AG04450 (cell line): Measurements from ENCODE around the gene UMAD1. TPM values are rescaled to one million over a fixed set of nuclear protein-coding genes. Genes with fewer than 3 reads are reported as not detected.
A peak's percentile ranks its signal among the peaks of the same experiment; 100 is the strongest.

Experiments
- CTCF ChIA-PET: fragments of 300-600, 350-600 bp; formaldehyde crosslinking; extraction: SDS; loops from one replicate; lab custom pipeline; 2022; ENCODE audit warnings: antibody characterized with exemption, inconsistent platforms; lab: Charles Lee
- POLR2A ChIA-PET: fragments of 350-600 bp; formaldehyde crosslinking; extraction: SDS; loops from one replicate; lab custom pipeline; 2021; ENCODE audit warnings: antibody characterized with exemption, inconsistent platforms; lab: Yijun Ruan, JAX
- DNase-seq: peaks from one replicate; pipeline ENCODE4 v3.0.0-alpha.2; 2011; ENCODE audit warnings: low read depth, low spot score
- H3K27ac ChIP-seq: one replicate; pipeline ENCODE4 v1.5.1; 2012; ENCODE audit warnings: low read depth, low read length, control low read depth
- H3K27me3 ChIP-seq: one replicate; pipeline ENCODE4 v1.6.0; 2012; ENCODE audit warnings: low read length; ENCODE audit not compliant: control insufficient read depth, insufficient read depth
- H3K4me3 ChIP-seq: 2 replicates; pipeline ENCODE4 v1.5.1; 2011; ENCODE audit warnings: mild to moderate bottlenecking, low read depth, low read length, control low read depth
- H3K9me3 ChIP-seq: 2 replicates; pipeline ENCODE4 v1.5.1; 2012; ENCODE audit warnings: low read length; ENCODE audit not compliant: control insufficient read depth, insufficient read depth
- CTCF ChIP-seq: IDR thresholded peaks from 2 replicates; pipeline ENCODE4 v1.5.1; 2011; ENCODE audit warnings: low read depth, low read length, control low read depth, inconsistent platforms
- polyA plus RNA-seq: library from polyadenylated mRNA; depleted of rRNA; stranded (reverse); fragments of >200 nt; gene quantifications from 2 replicates; pipeline ENCODE4 v1.2.3, GENCODE V29; 2011

The UMAD1 gene
- polyA plus RNA-seq, 1 experiment = 22.8 TPM

- Histone ChIP-seq H3K9me3 (no peaks in the 10 kb centered on the region), H3K27ac (peak overlapping the region; percentile 11), H3K27me3 (no peaks in the 10 kb centered on the region), H3K4me3 (no peak overlapping the region)
- POLR2A ChIA-PET = no interaction called here
- DNase-seq = no peak
- CTCF ChIA-PET = interaction anchor here (0.5 to 2.0 kb wide), 2 partner anchors 114 to 329 kb away, joined by 5 read pairs; no protein-coding TSS in a partner anchor
- no peak for TF ChIP-seq CTCF
These were observed 154.7 kb downstream of the UMAD1 start for GRCh38 chr7:7795203-7795602.

GRCh38 chr7:7795630-7796121 lies 155.1 kb downstream of the UMAD1 start:
- Histone ChIP-seq H3K9me3 (no peaks in the 10 kb centered on the region), H3K27me3 (no peaks in the 10 kb centered on the region), H3K4me3 (no peak overlapping the region), H3K27ac (peak overlapping the region; percentile 11)
- no peak for TF ChIP-seq CTCF
- CTCF ChIA-PET = interaction anchor here (2.0 kb wide), 1 partner anchor 114 kb away, joined by 5 read pairs; no protein-coding TSS in a partner anchor
- POLR2A ChIA-PET = no interaction called here
- no peak for DNase-seq

- Histone ChIP-seq H3K4me3 (no peak overlapping the region), H3K9me3 (no peaks in the 10 kb centered on the region), H3K27me3 (no peaks in the 10 kb centered on the region), H3K27ac (no peak overlapping the region)
- CTCF ChIA-PET = no interaction called here
- no peak for TF ChIP-seq CTCF
- DNase-seq = no peak
- POLR2A ChIA-PET = no interaction called here
These were observed 158.0 kb downstream of the UMAD1 start for GRCh38 chr7:7798510-7798909.

- Histone ChIP-seq H3K27me3 (no peaks in the 10 kb centered on the region), H3K27ac (no peak overlapping the region), H3K9me3 (no peaks in the 10 kb centered on the region), H3K4me3 (no peak overlapping the region)
- ChIA-PET CTCF (no interaction called here), POLR2A (no interaction called here)
- no peak for DNase-seq
- TF ChIP-seq CTCF = no peak
These were observed 158.6 kb downstream of the UMAD1 start for GRCh38 chr7:7799138-7799537.

- CTCF ChIA-PET = no interaction called here
- POLR2A ChIA-PET = no interaction called here
- Histone ChIP-seq H3K9me3 (no peaks in the 10 kb centered on the region), H3K27me3 (no peaks in the 10 kb centered on the region), H3K27ac (no peak overlapping the region), H3K4me3 (no peak overlapping the region)
- no peak for TF ChIP-seq CTCF
- DNase-seq = no peak
These were observed 162.0 kb downstream of the UMAD1 start for GRCh38 chr7:7802531-7802930.
